NCI-H526 (cell line): Measurements from ENCODE around the gene NAA50.

Experiments
- DNase-seq, 2 experiments: peaks; one replicate each; lab custom pipeline; 2025; lab: John Stamatoyannopoulos, UW

The NAA50 gene

GRCh38 chr3:113745756-113746547, at the start of gene NAA50:
Gene NAA50 (minus strand): TSS chr3:113746249. CDS start chr3:113745949, 300 bp downstream.
- DNase-seq: peak; percentile 64 to 86

- DNase-seq: no peak
Measured at GRCh38 chr3:113795693-113796092, 49.6 kb upstream of the NAA50 start.

- DNase-seq: no peak
Measured at GRCh38 chr3:113794526-113794925, 48.5 kb upstream of the NAA50 start.

DNA sequence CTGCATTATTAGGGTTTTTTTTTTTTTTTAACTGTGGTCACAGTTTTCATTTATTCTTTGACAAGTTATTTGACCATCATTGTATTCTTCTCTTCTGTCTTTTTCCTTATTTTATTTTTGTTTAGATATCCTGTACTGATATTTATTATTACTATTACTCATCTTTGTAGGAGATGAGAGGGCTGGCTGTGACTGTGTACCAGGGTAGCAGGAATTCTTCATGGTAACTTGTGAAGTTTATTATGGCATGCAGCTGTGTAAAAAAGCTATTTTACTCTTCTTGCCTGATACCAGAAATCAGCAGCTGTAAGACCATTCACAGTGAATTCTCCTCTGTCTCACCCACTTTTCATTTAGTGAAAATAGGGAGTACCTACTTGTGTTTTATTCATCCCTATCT, 45.3 kb upstream of the NAA50 start:
- no peak for DNase-seq

DNA sequence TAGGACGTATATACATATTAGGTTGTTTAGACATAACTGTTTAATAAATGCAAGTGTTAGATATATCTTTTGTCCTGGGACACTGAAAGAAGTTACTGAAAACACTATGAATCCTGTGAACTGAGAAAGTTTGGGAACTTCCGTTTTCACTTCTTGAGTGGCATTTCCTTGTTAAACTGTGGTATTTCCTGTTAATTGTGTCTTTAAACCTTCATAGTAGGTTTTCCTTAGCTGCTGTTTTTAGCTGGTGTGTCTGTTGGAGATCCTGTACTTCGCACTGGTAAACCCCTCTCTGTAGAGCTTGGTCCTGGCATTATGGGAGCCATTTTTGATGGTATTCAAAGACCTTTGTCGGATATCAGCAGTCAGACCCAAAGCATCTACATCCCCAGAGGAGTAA, 37.9 kb upstream of the NAA50 start:
- no peak for DNase-seq

DNA sequence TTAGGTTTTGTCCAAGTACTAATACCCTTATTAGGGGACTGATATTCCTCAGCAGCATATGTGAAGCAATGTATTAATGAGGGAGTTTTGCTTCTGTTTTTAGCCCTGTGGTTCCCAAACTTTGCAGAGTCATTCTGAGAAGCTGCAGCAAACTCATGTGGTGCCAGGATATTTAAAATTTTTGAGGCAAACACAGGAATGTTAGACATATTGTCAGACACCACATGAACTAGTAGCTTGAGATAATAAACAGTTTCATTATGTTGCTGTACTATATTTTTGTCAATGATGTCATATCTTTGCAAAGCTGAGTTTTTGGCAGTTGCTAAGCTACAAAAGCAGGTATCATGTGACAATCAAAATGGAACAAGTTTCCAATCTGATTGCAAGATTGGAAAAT, 37.4 kb upstream of the NAA50 start:
- DNase-seq: no peak

- DNase-seq: no peak
Measured at GRCh38 chr3:113776564-113776963, 30.5 kb upstream of the NAA50 start.

DNA sequence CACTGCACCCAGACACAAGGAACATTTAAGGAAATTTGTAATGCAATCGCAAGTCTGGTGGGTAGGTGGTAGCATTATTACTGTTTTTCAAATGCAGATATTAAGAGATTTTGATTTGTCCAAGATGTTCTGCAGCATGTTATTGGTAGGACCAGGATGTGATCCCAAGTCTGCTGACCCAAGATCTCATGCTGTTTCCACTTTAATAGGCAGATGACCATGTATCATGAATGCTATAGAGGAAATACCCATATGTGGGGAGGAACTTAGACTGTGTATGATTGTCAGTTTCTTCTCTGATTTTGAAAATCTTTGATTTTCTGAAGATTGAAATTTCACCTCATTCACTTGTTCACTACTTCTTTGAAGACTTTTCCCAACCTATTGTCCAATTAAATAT, 29.5 kb upstream of the NAA50 start:
- no peak for DNase-seq

- no peak for DNase-seq
Measured at GRCh38 chr3:113773381-113773780, 27.3 kb upstream of the NAA50 start.

DNA sequence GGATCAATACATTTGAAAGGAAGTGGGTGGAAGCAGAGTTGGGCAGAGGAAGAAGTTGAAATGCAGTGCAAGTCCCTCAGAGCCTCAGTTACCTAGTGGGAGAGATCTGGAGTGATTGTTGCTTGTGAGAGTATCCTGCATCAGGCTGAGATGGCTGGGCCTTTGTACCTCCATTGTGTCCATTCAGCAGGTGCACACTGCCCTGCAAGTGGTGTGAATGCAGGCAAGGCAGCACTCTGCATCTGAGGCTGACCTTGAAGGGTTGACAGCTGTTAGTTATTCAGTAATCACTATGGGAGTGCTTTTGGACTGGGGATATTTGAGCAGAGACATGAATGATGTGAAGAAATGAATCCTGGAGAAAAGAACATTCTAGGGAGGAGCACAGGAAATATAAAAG, 25.9 kb upstream of the NAA50 start:
- no peak for DNase-seq

GRCh38 chr3:113769551-113769950, 23.5 kb upstream of the NAA50 start:
- no peak for DNase-seq

DNA sequence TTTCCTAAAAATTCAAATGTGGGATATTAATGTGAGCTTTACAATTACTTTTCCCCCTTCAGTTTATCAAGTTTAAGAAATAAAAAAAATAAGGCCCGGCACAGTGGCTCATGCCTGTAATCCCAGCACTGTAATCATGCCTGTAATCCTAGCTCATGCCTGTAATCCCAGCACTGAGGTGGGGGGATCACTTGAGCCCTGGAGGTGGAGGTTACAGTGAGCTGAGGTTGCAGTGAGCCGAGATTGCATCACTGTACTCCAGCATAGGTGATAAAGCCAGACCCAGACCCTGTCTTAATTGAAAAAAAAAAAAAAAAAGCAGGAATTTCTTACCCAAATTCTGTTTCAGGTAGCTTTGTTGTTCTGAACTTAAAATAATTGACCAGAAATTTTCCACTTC, 18.6 kb upstream of the NAA50 start:
- DNase-seq: no peak

DNA sequence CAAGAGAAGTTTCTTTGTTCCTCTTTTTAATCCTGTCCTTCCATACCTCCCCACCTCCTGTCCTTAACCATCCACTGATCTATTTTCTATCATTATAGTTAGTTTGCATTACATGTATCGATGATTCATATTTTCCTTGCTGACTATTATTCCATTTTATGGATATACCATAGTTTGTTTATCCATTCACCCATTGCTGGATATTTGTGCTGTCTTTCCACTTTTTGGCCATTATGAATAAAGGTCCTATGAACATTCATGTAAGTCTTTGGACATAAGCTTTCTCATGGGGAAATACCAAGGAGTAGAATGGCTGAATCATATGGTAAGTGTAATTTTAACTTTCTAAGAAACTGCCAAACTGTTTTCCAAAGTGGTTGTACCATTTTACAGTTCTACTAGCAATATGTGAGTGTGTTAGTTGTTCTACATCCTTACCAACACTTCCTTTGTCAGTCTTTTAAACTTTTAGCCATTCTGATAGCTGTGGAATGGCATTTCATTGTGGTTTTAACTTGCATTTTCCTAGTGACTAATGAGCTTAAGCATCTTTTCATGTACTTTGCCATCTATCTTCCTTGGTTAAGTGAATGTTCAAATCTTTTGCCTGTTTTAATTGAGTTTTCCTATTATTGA, 12.5 kb upstream of the NAA50 start:
- no peak for DNase-seq

GRCh38 chr3:113754494-113755159, 8.6 kb upstream of the NAA50 start:
- no peak for DNase-seq

DNA sequence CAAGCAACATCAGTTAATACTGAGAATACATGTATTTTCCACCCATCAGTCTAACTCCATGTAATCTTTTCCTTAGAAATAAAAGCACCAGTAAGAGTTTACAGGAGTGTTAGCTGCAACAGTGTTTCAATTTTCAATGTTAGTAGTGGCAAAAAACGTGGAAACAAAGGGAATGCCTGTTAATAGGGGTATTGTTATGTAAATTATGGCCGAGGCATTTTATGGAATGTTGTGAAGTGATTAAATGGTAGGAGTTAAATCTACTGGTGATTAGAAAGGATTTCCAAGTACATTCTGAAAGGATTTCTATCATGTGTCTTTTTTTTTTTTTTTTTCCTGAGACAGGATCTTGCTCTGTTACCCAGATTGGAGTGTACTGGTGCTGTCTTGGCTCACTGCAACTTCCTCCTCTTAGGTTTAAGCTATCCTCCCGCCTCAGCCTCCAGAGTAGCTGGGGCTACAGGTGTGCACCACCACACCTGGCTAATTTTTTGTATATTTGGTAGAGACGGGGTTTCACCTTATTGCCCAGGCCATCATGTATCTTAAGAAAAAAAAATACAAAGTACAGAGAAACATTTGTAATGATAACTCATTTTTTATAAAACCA, 7.4 kb upstream of the NAA50 start:
- DNase-seq: no peak

DNA sequence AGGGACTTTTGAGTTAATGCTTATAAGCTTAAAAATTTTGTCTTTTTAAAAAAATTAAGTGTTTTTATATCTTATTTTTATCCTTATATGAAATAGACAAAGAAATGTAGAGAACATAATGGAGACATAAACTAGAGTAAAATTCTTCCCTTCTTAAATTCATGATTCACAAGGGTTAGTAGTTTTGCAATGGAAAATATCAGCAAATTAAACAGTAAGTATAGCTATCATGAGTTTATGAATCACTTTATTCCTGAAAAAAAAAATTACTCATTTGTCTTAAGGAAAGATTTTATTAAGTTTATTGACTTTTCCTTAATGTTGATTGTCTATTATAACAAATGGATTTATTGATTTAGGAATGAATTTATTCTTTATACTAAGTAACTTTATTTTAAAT, 5.1 kb upstream of the NAA50 start:
- DNase-seq: no peak

DNA sequence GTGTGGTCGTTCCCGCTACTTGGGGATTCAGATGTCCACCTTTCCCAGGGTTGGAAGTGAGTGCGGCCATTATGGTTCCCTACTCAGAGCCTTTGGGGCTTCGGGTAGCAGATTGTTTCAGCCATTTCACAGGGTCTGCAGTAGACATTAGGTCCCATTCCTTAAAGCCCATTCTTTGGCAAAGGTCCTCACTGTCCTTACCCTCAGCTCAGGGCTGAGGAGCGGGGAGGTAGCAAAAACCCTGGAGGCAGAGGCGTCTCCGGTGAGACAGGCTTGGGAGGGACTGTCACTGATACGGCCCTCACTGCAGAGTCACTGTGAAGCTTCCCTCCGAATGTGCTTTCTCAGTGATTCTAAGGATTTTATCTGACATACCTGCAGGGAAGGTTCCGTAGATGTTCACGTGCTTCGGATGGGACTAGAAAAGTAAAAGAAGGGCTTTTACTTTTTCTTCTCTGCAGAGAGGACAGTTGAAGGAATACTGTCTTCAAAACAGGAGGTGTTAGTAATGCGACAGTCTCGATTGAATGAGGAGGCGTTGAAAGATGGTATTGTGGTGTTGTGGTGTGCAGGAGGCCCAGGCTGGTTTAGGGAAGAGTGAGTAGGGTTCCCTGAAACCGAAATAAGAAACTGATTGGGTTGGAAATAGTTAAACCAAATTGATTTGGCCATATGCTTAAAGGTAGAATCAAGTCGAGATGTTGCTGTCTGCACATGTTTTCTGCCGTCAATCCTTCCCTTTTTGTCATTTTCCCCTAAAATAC, 1.4 kb upstream of the NAA50 start:
- peak in 1 of 2 experiments; percentile 53 for DNase-seq

DNA sequence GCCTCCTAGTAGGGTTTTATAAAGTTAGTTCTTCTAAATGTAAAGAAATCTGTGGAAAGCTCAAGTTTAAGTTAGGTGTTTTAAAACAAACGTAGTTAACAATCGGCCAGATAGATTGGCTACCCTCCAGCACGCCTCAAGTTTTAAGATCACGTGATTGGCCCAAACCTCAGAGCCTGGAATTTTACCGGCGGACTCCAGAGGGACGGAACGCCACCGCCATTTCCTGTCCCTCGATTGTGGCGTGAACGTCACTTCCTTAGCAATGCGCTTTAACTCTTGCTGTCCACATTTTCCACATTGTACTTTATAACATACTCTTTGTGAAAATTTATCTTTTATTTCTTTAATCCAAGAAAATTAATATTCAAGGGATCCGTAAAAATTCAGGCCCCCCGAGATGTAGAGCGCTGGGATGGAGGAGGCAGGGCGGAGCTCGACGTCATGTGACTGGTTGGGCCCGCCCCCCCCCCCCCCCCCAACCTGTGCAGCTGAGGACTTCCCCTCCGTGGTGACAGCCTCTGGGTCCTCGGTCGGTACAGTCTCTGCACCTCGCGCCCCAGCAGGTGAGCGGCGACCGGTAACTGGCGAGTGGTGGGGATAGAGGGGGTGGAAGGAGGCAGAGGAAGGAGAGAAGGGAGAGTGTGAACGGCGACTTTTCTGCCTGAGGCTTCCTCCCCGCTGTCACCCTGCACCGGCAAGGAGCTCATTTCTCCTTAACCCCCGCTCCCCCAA, 666 bp upstream of the NAA50 start, which contains the start of gene ATP6V1A:
ATP6V1A (plus strand) TSS at position 488 of the 735 bp plus-strand sequence. CDS start 31,719 bp downstream, outside the sequence.
- DNase-seq: peak; percentile 82 to 92

GRCh38 chr3:113744941-113745755, 901 bp downstream of the NAA50 start:
- DNase-seq: peak; percentile 63 to 76

DNA sequence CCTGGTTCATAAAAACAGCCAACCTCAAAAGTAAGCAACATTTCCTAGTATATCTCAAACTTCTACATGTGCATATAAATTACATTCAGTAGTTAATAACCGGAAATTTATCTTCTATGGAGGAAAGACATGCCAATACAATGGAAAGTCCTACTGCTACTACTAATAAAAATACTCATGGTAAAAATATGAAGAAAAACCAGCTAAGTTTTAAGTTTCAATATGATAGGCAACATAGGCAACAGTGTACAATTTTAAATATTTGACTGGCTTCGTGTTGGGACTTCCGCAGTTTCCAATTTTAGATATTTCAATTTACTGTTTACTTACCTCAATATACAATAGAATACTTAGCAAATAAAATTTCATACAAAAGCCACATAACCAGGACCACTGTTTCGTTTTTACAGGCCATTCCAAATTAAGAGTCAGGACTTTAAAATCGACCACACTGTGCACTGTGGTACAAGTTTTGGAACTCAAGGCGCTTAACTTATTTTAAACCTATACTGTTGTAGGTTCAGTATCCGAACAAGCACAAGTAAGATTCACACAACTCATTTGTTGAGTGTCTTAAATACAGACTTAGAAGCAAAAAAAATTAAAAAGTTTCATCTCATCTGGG, 2.9 kb downstream of the NAA50 start:
- no peak for DNase-seq
